IMR-90 (cell line): ENCODE data around the gene SMC1A. TPM values are rescaled to one million over a fixed set of nuclear protein-coding genes. Genes with fewer than 3 reads are reported as not detected.

ENCODE experiments used
- ATAC-seq: fragments of 200-7000 bp; cut with Tn5 transposase; 2 replicates; pipeline ENCODE4 v1.9.1; 2020; ENCODE audit warnings: low read depth, mild to moderate bottlenecking, moderate library complexity
- BruUV-seq: library from RNA; stranded (reverse); fragments of 400-500 nt; replicated peaks from 2 replicates; lab custom pipeline; 2021; lab: Mats Ljungman, UMichigan
- CTCF ChIA-PET: fragments of 300-600 bp; formaldehyde crosslinking; extraction: SDS; loops from one replicate; lab custom pipeline; 2021; ENCODE audit warnings: antibody characterized with exemption; lab: Yijun Ruan, JAX
- POLR2A ChIA-PET: fragments of 300-600 bp; sonication (Branson Sonifier 250); formaldehyde crosslinking; loops from one replicate; lab custom pipeline; 2022; ENCODE audit warnings: antibody characterized with exemption; ENCODE audit not compliant: unreplicated experiment; lab: Charles Lee
- DNase-seq: peaks from one replicate; pipeline ENCODE4 v3.0.0; 2013
- H2AFZ ChIP-seq: replicated peaks from 2 replicates; pipeline ENCODE3; 2013; ENCODE audit warnings: low read length, mild to moderate bottlenecking; ENCODE audit not compliant: poor library complexity
- H2AK5ac ChIP-seq: 2 replicates; pipeline ENCODE4 v1.6.1; 2013; ENCODE audit warnings: low read depth, low read length, inconsistent platforms
- H2AK9ac ChIP-seq: replicated peaks from 2 replicates; pipeline ENCODE3; 2013; ENCODE audit warnings: mild to moderate bottlenecking, low read depth, low read length, moderate library complexity; ENCODE audit not compliant: poor library complexity
- H2BK120ac ChIP-seq: 2 replicates; pipeline ENCODE4 v1.6.1; 2013; ENCODE audit warnings: low read depth, low read length, inconsistent platforms
- H2BK15ac ChIP-seq: 3 replicates; pipeline ENCODE4 v1.6.1; 2013; ENCODE audit warnings: low read depth, low read length, inconsistent platforms
- H2BK20ac ChIP-seq: 2 replicates; pipeline ENCODE4 v1.6.1; 2013; ENCODE audit warnings: low read depth, mild to moderate bottlenecking, inconsistent platforms, low read length, moderate library complexity
- H2BK5ac ChIP-seq: 2 replicates; pipeline ENCODE4 v1.6.1; 2013; ENCODE audit warnings: mild to moderate bottlenecking, low read depth, low read length, inconsistent platforms; ENCODE audit not compliant: poor library complexity, severe bottlenecking
- H3K14ac ChIP-seq: replicated peaks from 2 replicates; pipeline ENCODE4 v1.6.1; 2013; ENCODE audit warnings: low read depth, low read length, inconsistent platforms
- H3K18ac ChIP-seq: 2 replicates; pipeline ENCODE4 v1.6.1; 2013; ENCODE audit warnings: low read depth, low read length, control low read depth
- H3K23ac ChIP-seq: 2 replicates; pipeline ENCODE4 v1.6.1; 2013; ENCODE audit warnings: low read depth, low read length, inconsistent platforms
- H3K27ac ChIP-seq: 2 replicates; pipeline ENCODE4 v1.5.1; 2013; ENCODE audit warnings: mild to moderate bottlenecking, control low read depth, low read length; ENCODE audit not compliant: insufficient read depth
- H3K27me3 ChIP-seq: 2 replicates; pipeline ENCODE4 v1.6.1; 2013; ENCODE audit warnings: low read length; ENCODE audit not compliant: control insufficient read depth, insufficient read depth
- H3K36me3 ChIP-seq: 2 replicates; pipeline ENCODE4 v1.6.1; 2013; ENCODE audit warnings: low read length, mixed read lengths; ENCODE audit not compliant: control insufficient read depth, insufficient read depth
- H3K4ac ChIP-seq: 2 replicates; pipeline ENCODE4 v1.6.1; 2013; ENCODE audit warnings: low read depth, low read length, inconsistent platforms
- H3K4me1 ChIP-seq: 2 replicates; pipeline ENCODE4 v1.6.1; 2013; ENCODE audit warnings: low read length, mixed read lengths; ENCODE audit not compliant: control insufficient read depth, insufficient read depth
- H3K4me2 ChIP-seq: 2 replicates; pipeline ENCODE4 v1.6.1; 2013; ENCODE audit warnings: low read depth, mild to moderate bottlenecking, control low read depth, low read length, moderate library complexity
- H3K4me3 ChIP-seq: 2 replicates; pipeline ENCODE4 v1.5.1; 2013; ENCODE audit warnings: low read depth, mild to moderate bottlenecking, control low read depth, low read length, moderate library complexity; ENCODE audit not compliant: insufficient read depth
- H3K56ac ChIP-seq: 2 replicates; pipeline ENCODE4 v1.6.1; 2013; ENCODE audit warnings: low read length, inconsistent platforms; ENCODE audit not compliant: insufficient read depth; ENCODE audit errors: extremely low read depth
- H3K79me1 ChIP-seq, 2 experiments: 2 replicates each; pipeline ENCODE4 v1.6.1; 2013; ENCODE audit warnings: low read length in 2 of 2, inconsistent platforms in 1 of 2, low read depth in 1 of 2
- H3K9ac ChIP-seq: 2 replicates; pipeline ENCODE4 v1.6.1; 2013; ENCODE audit warnings: low read depth, low read length, control low read depth
- H3K9me1 ChIP-seq: 2 replicates; pipeline ENCODE4 v1.6.1; 2013; ENCODE audit warnings: low read length, inconsistent platforms; ENCODE audit not compliant: insufficient read depth
- H3K9me3 ChIP-seq: 2 replicates; pipeline ENCODE4 v1.6.1; 2013; ENCODE audit warnings: low read length; ENCODE audit not compliant: control insufficient read depth, insufficient read depth
- H4K20me1 ChIP-seq: 2 replicates; pipeline ENCODE4 v1.6.1; 2013; ENCODE audit warnings: low read length, inconsistent platforms; ENCODE audit not compliant: insufficient read depth
- H4K5ac ChIP-seq: 2 replicates; pipeline ENCODE4 v1.6.1; 2013; ENCODE audit warnings: mild to moderate bottlenecking, low read depth, low read length, control low read depth
- H4K8ac ChIP-seq, 2 experiments: 2 replicates each; pipeline ENCODE4 v1.6.1; 2013; ENCODE audit warnings: low read depth in 2 of 2, low read length in 2 of 2, control low read depth in 1 of 2, inconsistent platforms in 1 of 2
- H4K91ac ChIP-seq: 2 replicates; pipeline ENCODE4 v1.6.1; 2013; ENCODE audit warnings: low read depth, low read length, inconsistent platforms; ENCODE audit not compliant: insufficient read depth
- BHLHE40 ChIP-seq: fragments of 150-350 bp; IDR thresholded peaks from 2 replicates; pipeline ENCODE4 v1.6.1; 2016; ENCODE audit warnings: mild to moderate bottlenecking, low read depth, low read length
- CEBPB ChIP-seq: IDR thresholded peaks from 2 replicates; pipeline ENCODE4 v1.6.1; 2012; ENCODE audit warnings: low read depth, low read length, improper control_type of control experiment
- CHD1 ChIP-seq: IDR thresholded peaks from 2 replicates; pipeline ENCODE4 v1.6.1; 2012; ENCODE audit warnings: low read depth, low read length, improper control_type of control experiment
- CTCF ChIP-seq: conservative IDR thresholded peaks from 2 replicates; pipeline ENCODE4 v1.5.1; 2012; ENCODE audit warnings: mild to moderate bottlenecking, low read depth, low read length, improper control_type of control experiment
- ELK1 ChIP-seq: fragments of 150-350 bp; IDR thresholded peaks from 2 replicates; pipeline ENCODE4 v1.6.1; 2016; ENCODE audit warnings: low read depth, mild to moderate bottlenecking, low read length, moderate library complexity, borderline replicate concordance
- FOS ChIP-seq: fragments of 150-350 bp; IDR thresholded peaks from 2 replicates; pipeline ENCODE4 v1.6.1; 2016; ENCODE audit warnings: low read depth, low read length
- MAFK ChIP-seq: IDR thresholded peaks from 2 replicates; pipeline ENCODE4 v1.6.1; 2012; ENCODE audit warnings: low read depth, low read length, improper control_type of control experiment
- MAZ ChIP-seq: IDR thresholded peaks from 2 replicates; pipeline ENCODE4 v1.6.1; 2012; ENCODE audit warnings: low read depth, mild to moderate bottlenecking, low read length, improper control_type of control experiment, moderate library complexity, borderline replicate concordance
- MXI1 ChIP-seq: IDR thresholded peaks from 2 replicates; pipeline ENCODE4 v1.6.1; 2012; ENCODE audit warnings: low read depth, mild to moderate bottlenecking, low read length, moderate library complexity, borderline replicate concordance
- NFE2L2 ChIP-seq: fragments of 150-350 bp; IDR thresholded peaks from 2 replicates; pipeline ENCODE4 v1.6.1; 2016; ENCODE audit warnings: low read depth, mild to moderate bottlenecking, low read length
- POLR2A ChIP-seq: IDR thresholded peaks from 2 replicates; pipeline ENCODE4 v1.6.1; 2012; ENCODE audit warnings: mild to moderate bottlenecking, low read depth, low read length
- RAD21 ChIP-seq: IDR thresholded peaks from 2 replicates; pipeline ENCODE4 v1.6.1; 2012; ENCODE audit warnings: low read length, improper control_type of control experiment
- RCOR1 ChIP-seq: IDR thresholded peaks from 2 replicates; pipeline ENCODE4 v1.6.1; 2012; ENCODE audit warnings: mild to moderate bottlenecking, low read length, improper control_type of control experiment; ENCODE audit not compliant: insufficient replicate concordance
- RFX5 ChIP-seq: IDR thresholded peaks from 2 replicates; pipeline ENCODE4 v1.8.0; 2012; ENCODE audit warnings: low read depth, mild to moderate bottlenecking, low read length, moderate library complexity
- SMC3 ChIP-seq: fragments of 150-350 bp; IDR thresholded peaks from 2 replicates; pipeline ENCODE4 v1.6.1; 2016; ENCODE audit warnings: low read depth, mild to moderate bottlenecking, antibody characterized with exemption, low read length, moderate library complexity
- USF2 ChIP-seq: fragments of 150-350 bp; IDR thresholded peaks from 2 replicates; pipeline ENCODE4 v1.6.1; 2017; ENCODE audit warnings: mild to moderate bottlenecking, antibody characterized with exemption, low read length, low read depth
- WGBS, 2 experiments: methylation state at CpG; one replicate each; pipeline versions ENCODE4 v1.1.5 to v1.1.7; 2013; ENCODE audit warnings: missing lambda C conversion rate in 2 of 2; ENCODE audit not compliant: insufficient read length in 1 of 2; ENCODE audit errors: extremely low coverage in 2 of 2; 5-methylcytosine and 5-hydroxymethylcytosine counted together
- dilution Hi-C: fragments of 300-500 bp; cut with HindIII; formaldehyde crosslinking; loops from one replicate; pipeline ENCODE4 v1.14.3; 2018; ENCODE audit warnings: low sequenced_read_pairs; ENCODE audit not compliant: unreplicated experiment
- in situ Hi-C: fragments of 300-500 bp; cut with MboI; formaldehyde crosslinking; loops from 3 replicates; pipeline ENCODE4 v1.14.3; 2019; ENCODE audit warnings: low sequenced_read_pairs, inconsistent platforms, mixed read lengths
- intact Hi-C: fragments of 100-400 bp; cut with micrococcal nuclease; formaldehyde crosslinking; loops from 2 replicates; pipeline ENCODE4 v1.10.0; 2022
- polyA plus RNA-seq, 3 experiments: library from polyadenylated mRNA; depleted of rRNA; stranded (reverse); fragments of >200 nt; gene quantifications; 2 replicates each; pipeline ENCODE4 v1.2.3, GENCODE V29; 2012; ENCODE audit warnings: low replicate concordance in 1 of 3
- total RNA-seq: library from RNA; depleted of rRNA; stranded (reverse); fragments of >200 nt; gene quantifications from 2 replicates; pipeline ENCODE4 v1.2.3, GENCODE V29; 2012

The SMC1A gene
- total and polyA plus RNA-seq, 2 of the 4 experiments (the other 2 are of a cell fraction) = 35.8 to 41.0 TPM

GRCh38 chrX:53357799-53358530 lies 64.5 kb downstream of the SMC1A start:
- dilution Hi-C loops (no loop called here), in situ Hi-C loops (no loop called here), intact Hi-C loops (no loop called here)
- Histone ChIP-seq H3K79me1 (no peaks in the 10 kb centered on the region), H3K56ac (no peak overlapping the region), H2AK9ac (no peak overlapping the region), H2AK5ac (no peak overlapping the region), H2BK20ac (no peak overlapping the region), H3K4me2 (no peak overlapping the region), H3K27me3 (peaks cover 22% of the 10 kb centered on the region), H3K9me3 (no peaks in the 10 kb centered on the region), H3K4ac (no peak overlapping the region), H4K5ac (no peak overlapping the region), H2AFZ (no peak overlapping the region), H4K20me1 (no peaks in the 10 kb centered on the region), H3K27ac (no peak overlapping the region), H2BK5ac (no peak overlapping the region), H3K36me3 (no peaks in the 10 kb centered on the region), H3K4me3 (no peak overlapping the region), H3K9me1 (no peaks in the 10 kb centered on the region), H2BK120ac (no peak overlapping the region), H4K91ac (no peak overlapping the region), H3K4me1 (no peaks in the 10 kb centered on the region), H3K14ac (no peak overlapping the region), H4K8ac (no peak overlapping the region), H2BK15ac (no peak overlapping the region), H3K23ac (no peak overlapping the region), H3K18ac (no peak overlapping the region), H3K9ac (no peak overlapping the region)
- CTCF ChIA-PET = no interaction called here
- no TSS peak for BruUV-seq
- POLR2A ChIA-PET = no interaction called here
- DNase-seq (peak; percentile 48), ATAC-seq (peak; percentile 42; the same call in 1 of the 2 replicates)
- 7% methylated on average over 3 of the region's 8 CpGs; no CpG with 5 or more reads in 1 of the 2 experiments for WGBS, 2 experiments
- no peak for TF ChIP-seq POLR2A
- TF ChIP-seq CEBPB = no peak
- TF ChIP-seq MXI1 = no peak
- TF ChIP-seq FOS = no peak
- TF ChIP-seq CTCF = no peak
- TF ChIP-seq NFE2L2 = no peak
- no peak for TF ChIP-seq SMC3
- no peak for TF ChIP-seq RFX5
- no peak for TF ChIP-seq MAZ
- TF ChIP-seq RAD21 = no peak
- no peak for TF ChIP-seq BHLHE40
- no peak for TF ChIP-seq MAFK
- no peak for TF ChIP-seq CHD1
- TF ChIP-seq RCOR1 = no peak
- no peak for TF ChIP-seq USF2
- no peak for TF ChIP-seq ELK1
